Cardiac muscle cell (in vitro differentiated cells and primary cell): ENCODE data around the gene PLB1. TPM values are rescaled to one million over a fixed set of nuclear protein-coding genes. Genes with fewer than 3 reads are reported as not detected.

Experiments used
- DNase-seq, 2 donors: peaks; one replicate each; pipeline versions ENCODE4 v3.0.0 to v3.0.0-alpha.2; 2010 to 2017; ENCODE audit warnings: low read depth in 1 of 2, low spot score in 1 of 2
- H3K27ac ChIP-seq: fragments of 200-600 bp; sonication (generic); 2 replicates; pipeline ENCODE4 v1.5.1; 2016
- H3K27me3 ChIP-seq: fragments of 200-600 bp; sonication (generic); 2 replicates; pipeline ENCODE4 v1.6.0; 2016; ENCODE audit warnings: control low read depth
- H3K36me3 ChIP-seq: fragments of 200-600 bp; sonication (generic); 2 replicates; pipeline ENCODE4 v1.5.1; 2016; ENCODE audit warnings: control low read depth
- H3K4me1 ChIP-seq: fragments of 200-600 bp; sonication (generic); 2 replicates; pipeline ENCODE4 v1.8.1; 2017; ENCODE audit warnings: low read depth, mild to moderate bottlenecking, mixed run types
- H3K4me3 ChIP-seq: fragments of 200-600 bp; sonication (generic); 2 replicates; pipeline ENCODE4 v1.5.1; 2016; ENCODE audit warnings: mild to moderate bottlenecking
- H3K9me3 ChIP-seq: fragments of 200-600 bp; sonication (generic); 2 replicates; pipeline ENCODE4 v1.5.1; 2017; ENCODE audit warnings: low read depth, mild to moderate bottlenecking, control low read depth
- CTCF ChIP-seq: IDR thresholded peaks from 2 replicates; pipeline ENCODE4 v1.5.1; 2012; ENCODE audit warnings: low read depth, mild to moderate bottlenecking, low read length
- polyA plus RNA-seq: library from polyadenylated mRNA; unstranded; fragments of >200 nt; fragmentation: Nextera tagmentation; extraction: Ambion mirVana; gene quantifications from 2 replicates; pipeline ENCODE4 v1.2.1, GENCODE V29; 2016
- total RNA-seq: library from RNA; depleted of rRNA; stranded (reverse); fragments of >200 nt; gene quantifications from 2 replicates; pipeline ENCODE4 v1.2.3, GENCODE V29; 2016

PLB1 gene
- total and polyA plus RNA-seq, 2 experiments from 2014 or later: 1.1 to 1.2 TPM

GRCh38 chr2:28565033-28565432 lies 69.2 kb downstream of the PLB1 start:
- H3K4me1 ChIP-seq: no peaks in the 10 kb centered on the region
- TF ChIP-seq CTCF: no peak

GRCh38 chr2:28565720-28566295 lies 69.9 kb downstream of the PLB1 start:
- no peak overlapping the region for H3K4me3 ChIP-seq
- H3K4me1 ChIP-seq: no peaks in the 10 kb centered on the region
- no peaks in the 10 kb centered on the region for H3K36me3 ChIP-seq
- no peaks in the 10 kb centered on the region for H3K9me3 ChIP-seq
- no peak for TF ChIP-seq CTCF
- H3K27me3 ChIP-seq: no peaks in the 10 kb centered on the region
- H3K27ac ChIP-seq: no peak overlapping the region
- DNase-seq: no peak

More at GRCh38 chr2:28565033-28565432, 69.2 kb downstream of the PLB1 start:
- Histone ChIP-seq H3K4me3 (no peak overlapping the region), H3K27ac (no peak overlapping the region), H3K9me3 (no peaks in the 10 kb centered on the region), H3K27me3 (no peaks in the 10 kb centered on the region), H3K36me3 (no peaks in the 10 kb centered on the region)
- DNase-seq: no peak

- peak overlapping the region; percentile 42 for H3K4me3 ChIP-seq
- peak; percentile 99 for TF ChIP-seq CTCF
- no peaks in the 10 kb centered on the region for H3K36me3 ChIP-seq
- no peaks in the 10 kb centered on the region for H3K4me1 ChIP-seq
- H3K9me3 ChIP-seq: no peaks in the 10 kb centered on the region
- DNase-seq: peak; percentile 87 to 90
- no peaks in the 10 kb centered on the region for H3K27me3 ChIP-seq
- H3K27ac ChIP-seq: no peak overlapping the region
Measured at GRCh38 chr2:28566521-28567041, 70.7 kb downstream of the PLB1 start.

DNA sequence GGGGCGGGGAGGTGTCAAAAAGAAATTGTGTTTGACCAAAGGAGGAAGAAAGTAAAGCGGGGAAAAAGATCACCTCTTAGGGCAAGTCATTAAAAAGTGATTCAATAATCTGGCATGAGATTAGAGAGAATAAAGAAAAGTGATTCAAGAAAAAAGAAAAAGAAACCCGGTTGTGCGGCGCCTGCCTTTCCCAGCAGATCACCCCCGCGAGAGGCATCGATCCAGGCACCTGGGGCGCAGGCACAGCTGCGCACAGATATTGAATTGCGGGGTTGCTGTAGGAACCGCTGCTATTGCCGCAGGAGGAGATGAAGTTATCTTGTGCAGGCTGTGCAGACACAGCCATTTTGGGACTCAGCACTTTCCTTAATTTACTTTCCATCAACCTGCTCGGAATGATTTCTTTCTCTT lies 71.2 kb downstream of the PLB1 start:
- DNase-seq: no peak
- Histone ChIP-seq H3K9me3 (no peaks in the 10 kb centered on the region), H3K27ac (no peak overlapping the region), H3K4me1 (no peaks in the 10 kb centered on the region), H3K27me3 (no peaks in the 10 kb centered on the region), H3K4me3 (peak overlapping the region; percentile 42), H3K36me3 (no peaks in the 10 kb centered on the region)
- no peak for TF ChIP-seq CTCF

DNA sequence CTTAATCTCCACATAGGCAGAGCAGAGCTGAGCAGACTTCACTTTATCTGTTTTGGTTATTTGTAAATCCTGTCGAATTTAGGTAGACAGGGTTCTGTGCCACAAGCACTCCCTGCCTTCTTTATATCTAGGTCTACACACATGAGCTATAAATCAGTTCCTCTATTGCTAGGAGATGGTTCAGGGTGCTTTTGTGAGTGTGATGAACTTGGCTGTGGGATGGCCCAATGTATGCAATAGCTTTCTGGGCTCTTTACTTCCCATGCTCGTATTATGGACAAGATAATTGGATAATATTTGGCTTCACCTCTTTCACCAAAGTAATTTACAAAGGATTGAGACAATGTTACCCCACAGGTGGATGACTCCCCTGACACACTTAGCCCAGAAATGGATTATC lies 72.2 kb downstream of the PLB1 start:
- H3K4me3 ChIP-seq: no peak overlapping the region
- no peaks in the 10 kb centered on the region for H3K36me3 ChIP-seq
- no peaks in the 10 kb centered on the region for H3K9me3 ChIP-seq
- DNase-seq: no peak
- TF ChIP-seq CTCF: no peak
- H3K4me1 ChIP-seq: no peaks in the 10 kb centered on the region
- H3K27ac ChIP-seq: no peak overlapping the region
- H3K27me3 ChIP-seq: no peaks in the 10 kb centered on the region

GRCh38 chr2:28568533-28568932 lies 72.7 kb downstream of the PLB1 start:
- Histone ChIP-seq H3K4me1 (no peaks in the 10 kb centered on the region), H3K9me3 (no peaks in the 10 kb centered on the region), H3K36me3 (no peaks in the 10 kb centered on the region), H3K27me3 (no peaks in the 10 kb centered on the region), H3K4me3 (no peak overlapping the region), H3K27ac (no peak overlapping the region)
- no peak for DNase-seq
- no peak for TF ChIP-seq CTCF
